ENCODE results near the gene ODAPH.
"Not testable (repeated sequence)": the region's sequence is repeated elsewhere in the genome, so short reads cannot be mapped to it uniquely, and the experiment has no call there.

The ODAPH gene

GRCh38 chr4:75514949-75515612 is 40.8 kb upstream of the ODAPH start:
- no peaks in the 10 kb centered on the region for H3K9me3 ChIP-seq (ENCODE audit: insufficient read depth, low read length, severe bottlenecking)
- peak overlapping the region; percentile 80 for H2AFZ ChIP-seq (ENCODE audit: low read depth, low read length)
- H3K4me1 ChIP-seq (ENCODE audit: insufficient read depth, low read length) = peaks cover 56% of the 10 kb centered on the region
- H3K27ac ChIP-seq (ENCODE audit: low read length) = peak overlapping the region; percentile 92
- DNase-seq (no peak), ATAC-seq (ENCODE audit: insufficient read depth, low read depth) (peak; percentile 4; the same call in 2 of the 3 replicates)
- no peaks in the 10 kb centered on the region for H3K27me3 ChIP-seq (ENCODE audit: insufficient read depth, low read length, poor library complexity)
- TF ChIP-seq EZH2 (IDR thresholded peaks at IDR 0.05; ENCODE audit: borderline replicate concordance, low read depth, low read length, severe bottlenecking) (no peak), CTCF (IDR thresholded peaks at IDR 0.05; ENCODE audit: borderline replicate concordance, extremely low read depth, low read length, poor library complexity, severe bottlenecking) (no peak)
- peaks cover 23% of the 10 kb centered on the region for H3K36me3 ChIP-seq (ENCODE audit: insufficient read depth, low read length)
- peaks cover 58% of the 10 kb centered on the region for H3K79me2 ChIP-seq (ENCODE audit: insufficient read depth, low read length)
- peak overlapping the region; percentile 95 for H3K4me2 ChIP-seq (ENCODE audit: insufficient read depth, low read length)
- no peaks in the 10 kb centered on the region for H4K20me1 ChIP-seq (ENCODE audit: insufficient read depth, low read length)
- H3K4me3 ChIP-seq (ENCODE audit: low read depth in 1 of 2, low read length in 2 of 2) = peak overlapping the region; percentile 91 to 95
- H3K9ac ChIP-seq (ENCODE audit: low read depth, low read length) = peak overlapping the region; percentile 74

GRCh38 chr4:75516144-75516543 is 39.7 kb upstream of the ODAPH start:
- Histone ChIP-seq H3K9ac (ENCODE audit: low read depth, low read length) (no peak overlapping the region), H3K4me3 (ENCODE audit: low read depth in 1 of 2, low read length in 2 of 2) (no peak overlapping the region)

GRCh38 chr4:75519452-75519851 is 36.4 kb upstream of the ODAPH start:
- DNase-seq; H4K20me1 ChIP-seq (ENCODE audit: insufficient read depth, low read length); H3K9me3 ChIP-seq (ENCODE audit: insufficient read depth, low read length, severe bottlenecking); H3K4me2 ChIP-seq (ENCODE audit: insufficient read depth, low read length); H2AFZ ChIP-seq (ENCODE audit: low read depth, low read length); H3K27me3 ChIP-seq (ENCODE audit: insufficient read depth, low read length, poor library complexity); H3K27ac ChIP-seq (ENCODE audit: low read length); H3K4me3 ChIP-seq (ENCODE audit: low read depth in 1 of 2, low read length in 2 of 2); H3K9ac ChIP-seq (ENCODE audit: low read depth, low read length); ATAC-seq (ENCODE audit: insufficient read depth, low read depth): not testable (repeated sequence)
- Histone ChIP-seq H3K36me3 (ENCODE audit: insufficient read depth, low read length) (peaks cover 41% of the 10 kb centered on the region), H3K79me2 (ENCODE audit: insufficient read depth, low read length) (peaks cover 21% of the 10 kb centered on the region), H3K4me1 (ENCODE audit: insufficient read depth, low read length) (peaks cover 23% of the 10 kb centered on the region)

More at GRCh38 chr4:75516144-75516543, 39.7 kb upstream of the ODAPH start:
- no peak for TF ChIP-seq CTCF (IDR thresholded peaks at IDR 0.05; ENCODE audit: borderline replicate concordance, extremely low read depth, low read length, poor library complexity, severe bottlenecking)
- TF ChIP-seq EZH2 (IDR thresholded peaks at IDR 0.05; ENCODE audit: borderline replicate concordance, low read depth, low read length, severe bottlenecking) = no peak
- peaks cover 48% of the 10 kb centered on the region for H3K4me1 ChIP-seq (ENCODE audit: insufficient read depth, low read length)
- no peak for ATAC-seq (ENCODE audit: insufficient read depth, low read depth)
- H3K4me2 ChIP-seq (ENCODE audit: insufficient read depth, low read length) = peak overlapping the region; percentile 95
- no peak overlapping the region for H2AFZ ChIP-seq (ENCODE audit: low read depth, low read length)
- no peaks in the 10 kb centered on the region for H3K9me3 ChIP-seq (ENCODE audit: insufficient read depth, low read length, severe bottlenecking)
- no peak overlapping the region for H3K27ac ChIP-seq (ENCODE audit: low read length)
- H3K27me3 ChIP-seq (ENCODE audit: insufficient read depth, low read length, poor library complexity) = no peaks in the 10 kb centered on the region
- no peak for DNase-seq
- peaks cover 52% of the 10 kb centered on the region for H3K79me2 ChIP-seq (ENCODE audit: insufficient read depth, low read length)
- H3K36me3 ChIP-seq (ENCODE audit: insufficient read depth, low read length) = peaks cover 26% of the 10 kb centered on the region
- no peaks in the 10 kb centered on the region for H4K20me1 ChIP-seq (ENCODE audit: insufficient read depth, low read length)

GRCh38 chr4:75525086-75525485 is 30.8 kb upstream of the ODAPH start:
- Histone ChIP-seq H3K4me1 (ENCODE audit: insufficient read depth, low read length) (no peaks in the 10 kb centered on the region), H3K4me2 (ENCODE audit: insufficient read depth, low read length) (no peak overlapping the region), H3K36me3 (ENCODE audit: insufficient read depth, low read length) (peaks cover 63% of the 10 kb centered on the region), H4K20me1 (ENCODE audit: insufficient read depth, low read length) (no peaks in the 10 kb centered on the region), H3K9me3 (ENCODE audit: insufficient read depth, low read length, severe bottlenecking) (no peaks in the 10 kb centered on the region), H3K4me3 (ENCODE audit: low read depth in 1 of 2, low read length in 2 of 2) (no peak overlapping the region), H3K79me2 (ENCODE audit: insufficient read depth, low read length) (0 out of 2 replicates have a peak, but pooled peaks cover 4% of the 10 kb centered on the region), H3K27me3 (ENCODE audit: insufficient read depth, low read length, poor library complexity) (no peaks in the 10 kb centered on the region), H3K9ac (ENCODE audit: low read depth, low read length) (no peak overlapping the region), H3K27ac (ENCODE audit: low read length) (no peak overlapping the region), H2AFZ (ENCODE audit: low read depth, low read length) (no peak overlapping the region)
- ATAC-seq (ENCODE audit: insufficient read depth, low read depth) (no peak), DNase-seq (no peak)
- TF ChIP-seq CTCF (IDR thresholded peaks at IDR 0.05; ENCODE audit: borderline replicate concordance, extremely low read depth, low read length, poor library complexity, severe bottlenecking) = no peak
- no peak for TF ChIP-seq EZH2 (IDR thresholded peaks at IDR 0.05; ENCODE audit: borderline replicate concordance, low read depth, low read length, severe bottlenecking)

Data from DND-41 (cell line).